IMR-90 (cell line): ENCODE measurements around the gene NCOA3.

Experiments
- CTCF ChIP-seq: conservative IDR thresholded peaks from 2 replicates; pipeline ENCODE4 v1.5.1; 2012; ENCODE audit warnings: mild to moderate bottlenecking, low read depth, low read length, improper control_type of control experiment
- NFE2L2 ChIP-seq: fragments of 150-350 bp; IDR thresholded peaks from 2 replicates; pipeline ENCODE4 v1.6.1; 2016; ENCODE audit warnings: low read depth, mild to moderate bottlenecking, low read length
- POLR2A ChIP-seq: IDR thresholded peaks from 2 replicates; pipeline ENCODE4 v1.6.1; 2012; ENCODE audit warnings: mild to moderate bottlenecking, low read depth, low read length
- RAD21 ChIP-seq: IDR thresholded peaks from 2 replicates; pipeline ENCODE4 v1.6.1; 2012; ENCODE audit warnings: low read length, improper control_type of control experiment
- RCOR1 ChIP-seq: IDR thresholded peaks from 2 replicates; pipeline ENCODE4 v1.6.1; 2012; ENCODE audit warnings: mild to moderate bottlenecking, low read length, improper control_type of control experiment; ENCODE audit not compliant: insufficient replicate concordance
- TF ChIP-seq, protein P1 (sequence below): fragments of 150-350 bp; IDR thresholded peaks from 2 replicates; pipeline ENCODE4 v1.6.1; 2017; ENCODE audit warnings: mild to moderate bottlenecking, antibody characterized with exemption, low read length, low read depth

- no peak for TF ChIP-seq CTCF
- TF ChIP-seq, protein P1, sequence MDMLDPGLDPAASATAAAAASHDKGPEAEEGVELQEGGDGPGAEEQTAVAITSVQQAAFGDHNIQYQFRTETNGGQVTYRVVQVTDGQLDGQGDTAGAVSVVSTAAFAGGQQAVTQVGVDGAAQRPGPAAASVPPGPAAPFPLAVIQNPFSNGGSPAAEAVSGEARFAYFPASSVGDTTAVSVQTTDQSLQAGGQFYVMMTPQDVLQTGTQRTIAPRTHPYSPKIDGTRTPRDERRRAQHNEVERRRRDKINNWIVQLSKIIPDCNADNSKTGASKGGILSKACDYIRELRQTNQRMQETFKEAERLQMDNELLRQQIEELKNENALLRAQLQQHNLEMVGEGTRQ: no peak
- TF ChIP-seq RCOR1: no peak
- no peak for TF ChIP-seq RAD21
- TF ChIP-seq POLR2A: no peak
- no peak for TF ChIP-seq NFE2L2
These were observed 195.2 kb downstream of the NCOA3 start for GRCh38 chr20:47696856-47697255.
